Measurements from ENCODE around the gene RHEX.

The RHEX gene

DNA sequence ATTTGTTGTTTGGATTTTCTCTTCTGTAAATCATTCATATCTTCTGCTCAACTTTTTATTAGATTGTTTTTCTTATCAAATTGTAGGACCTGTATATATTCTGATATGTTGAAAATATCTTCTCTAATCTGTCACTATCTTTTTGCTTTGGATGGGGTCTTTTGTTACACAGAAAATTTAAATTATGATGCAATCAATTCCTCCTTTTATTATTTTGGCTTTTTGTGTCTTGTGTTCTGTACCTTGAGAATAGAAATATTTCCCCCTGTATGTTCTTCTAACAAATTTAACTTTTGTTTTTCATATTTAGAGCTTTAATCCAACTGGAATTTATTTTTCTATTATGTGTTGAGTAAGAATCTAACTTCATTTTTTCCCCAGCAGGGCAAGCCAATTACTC lies 67.4 kb downstream of the RHEX start:
- DNase-seq = no peak

DNA sequence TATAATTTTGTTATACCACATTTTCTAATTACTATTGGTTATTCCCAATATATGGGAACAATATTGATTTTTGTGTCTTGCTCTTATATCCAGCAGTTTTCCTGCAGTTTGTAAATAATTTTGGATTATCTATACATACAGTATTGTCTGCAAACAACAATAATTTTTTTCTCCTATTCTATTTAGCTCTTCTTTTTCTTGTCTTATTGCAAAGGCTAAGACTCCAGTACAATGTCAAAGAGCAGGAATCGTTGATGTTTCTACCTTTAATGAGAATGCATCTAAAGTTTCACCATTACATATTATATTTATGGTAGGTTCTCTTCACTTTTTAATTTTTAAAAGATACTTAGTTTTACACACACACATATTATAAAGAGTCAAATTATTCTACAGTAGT lies 68.3 kb downstream of the RHEX start:
- no peak for DNase-seq

DNA sequence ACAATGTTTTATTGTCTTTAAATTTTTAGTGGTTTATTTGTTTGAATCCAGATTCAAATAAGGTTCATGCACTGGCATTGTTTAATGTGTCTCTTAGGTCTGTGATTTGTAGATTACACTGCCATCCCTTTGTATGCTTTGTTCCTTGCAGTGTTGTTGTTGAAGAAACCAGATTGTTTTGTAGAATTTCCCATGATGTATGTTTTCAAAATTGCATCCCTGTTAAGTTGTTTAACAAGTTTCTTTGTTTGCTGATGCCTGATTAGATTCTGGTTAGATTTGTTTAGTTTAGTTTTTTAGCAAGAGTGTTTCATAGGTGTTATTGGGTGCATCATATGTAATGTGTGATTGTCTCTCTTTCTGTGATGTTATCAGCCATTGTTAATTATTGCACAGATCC lies 69.7 kb downstream of the RHEX start:
- DNase-seq = no peak

GRCh38 chr1:206125346-206125745 lies 72.4 kb downstream of the RHEX start:
- no peak for DNase-seq

DNA sequence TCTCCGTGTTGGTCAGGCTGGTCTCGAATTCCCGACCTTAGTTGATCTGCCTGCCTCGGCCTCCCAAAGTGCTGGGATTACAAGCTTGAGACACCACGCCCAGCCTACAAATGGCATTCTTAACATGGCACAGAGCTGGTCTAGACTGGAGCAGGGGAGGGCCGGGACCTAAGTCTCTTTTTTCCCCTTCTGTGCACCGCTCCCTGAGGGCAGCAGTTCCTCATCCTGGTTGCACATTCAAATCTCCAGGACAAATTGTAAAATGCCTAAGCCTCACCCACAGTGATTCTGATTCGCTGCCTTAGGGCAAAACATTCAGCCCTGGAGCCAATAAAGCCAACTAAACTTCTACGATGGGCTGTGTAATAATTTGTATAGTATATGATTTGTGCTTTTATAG lies 74.4 kb downstream of the RHEX start:
- DNase-seq = no peak

GRCh38 chr1:206128196-206128595 lies 75.2 kb downstream of the RHEX start:
- DNase-seq = no peak

GRCh38 chr1:206131037-206131436 lies 78.1 kb downstream of the RHEX start:
- DNase-seq = no peak

DNA sequence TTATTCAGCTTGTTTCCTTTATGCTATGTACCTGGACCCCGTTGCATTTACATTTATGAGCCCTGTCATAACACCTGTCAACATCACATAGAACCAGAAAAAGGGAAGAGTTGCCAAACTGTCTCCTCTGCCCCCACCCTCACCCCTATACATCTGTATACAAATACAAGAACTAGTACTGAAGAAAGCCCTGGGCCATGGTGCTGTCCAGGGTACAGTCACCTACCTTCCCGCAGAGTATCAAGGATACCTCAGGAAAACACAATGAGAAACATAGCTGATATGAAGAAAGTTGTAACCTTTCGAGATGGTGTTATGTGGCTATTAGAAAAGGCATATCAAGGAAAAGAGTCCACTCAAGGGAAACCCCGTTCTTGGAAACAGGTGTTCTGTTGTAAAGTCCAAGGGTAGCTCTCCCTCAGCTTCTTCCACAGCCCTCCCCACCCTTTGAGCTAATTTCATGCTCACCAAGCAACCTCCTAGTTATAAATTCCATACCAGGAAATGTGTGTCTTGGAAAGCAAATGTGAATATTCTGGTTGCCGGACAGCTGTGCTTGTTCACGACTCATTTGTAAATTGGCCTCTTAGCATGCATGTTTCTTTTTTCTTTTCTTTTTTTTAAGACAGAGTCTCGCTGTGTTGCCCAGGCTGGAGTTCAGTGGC lies 80.9 kb downstream of the RHEX start:
- DNase-seq = no peak

GRCh38 chr1:206135248-206135647 lies 82.3 kb downstream of the RHEX start:
- DNase-seq = no peak

DNA sequence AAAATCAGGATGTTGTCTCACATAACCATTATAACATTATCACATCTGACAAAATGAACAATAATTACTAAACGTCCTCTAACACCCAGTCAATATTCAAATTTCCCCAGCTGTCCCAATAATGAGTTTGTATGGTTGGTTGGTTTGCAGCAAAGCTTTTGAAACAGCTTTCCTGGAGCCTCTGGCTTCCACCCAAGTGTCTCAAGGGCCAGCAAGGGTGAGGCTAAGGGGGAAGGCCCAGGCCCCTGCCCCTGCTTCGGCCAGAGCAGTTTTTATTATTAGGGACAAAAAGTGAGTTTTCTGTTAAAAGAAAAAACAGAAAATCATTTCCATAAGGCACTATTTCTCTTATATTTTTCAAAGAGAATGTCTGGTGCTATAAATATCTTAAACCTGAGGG lies 83.3 kb downstream of the RHEX start:
- DNase-seq = no peak

DNA sequence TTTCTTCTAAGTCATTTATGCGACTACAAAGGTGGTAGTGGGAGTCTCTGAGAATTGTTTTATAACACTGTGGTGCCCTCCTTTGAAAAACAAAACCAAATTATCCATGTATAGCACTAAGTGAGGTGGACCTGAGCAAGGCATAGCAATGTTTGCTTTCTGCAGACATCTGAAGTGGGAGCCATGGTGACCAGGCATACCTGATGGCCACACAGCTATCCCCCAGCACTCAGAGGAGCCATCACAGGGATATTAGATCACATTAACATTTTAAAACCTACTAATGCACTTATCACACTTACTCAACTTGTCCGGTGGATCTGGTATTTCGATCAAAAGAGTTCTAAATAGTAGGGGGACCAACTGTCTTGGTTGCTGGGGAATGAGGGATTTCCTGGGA lies 89.0 kb downstream of the RHEX start:
- no peak for DNase-seq

DNA sequence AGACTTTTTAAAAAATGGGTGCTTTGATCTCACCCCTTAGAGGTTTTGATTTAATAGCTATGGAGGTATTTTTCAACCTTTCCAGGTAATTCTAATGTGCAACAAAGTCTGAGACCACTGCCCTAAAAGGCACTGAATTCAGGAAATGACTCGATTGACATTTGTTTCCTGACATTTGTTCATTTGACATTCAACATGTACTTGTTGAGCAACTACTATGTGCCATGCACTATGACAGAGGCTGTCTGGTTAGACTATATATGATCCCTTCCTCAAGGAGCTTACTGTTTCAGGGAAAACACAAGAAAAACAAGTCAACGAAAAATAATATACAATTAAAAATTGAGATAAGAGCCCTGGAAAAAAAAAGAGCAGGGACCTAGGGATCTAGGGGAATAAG lies 89.8 kb downstream of the RHEX start:
- no peak for DNase-seq

DNA sequence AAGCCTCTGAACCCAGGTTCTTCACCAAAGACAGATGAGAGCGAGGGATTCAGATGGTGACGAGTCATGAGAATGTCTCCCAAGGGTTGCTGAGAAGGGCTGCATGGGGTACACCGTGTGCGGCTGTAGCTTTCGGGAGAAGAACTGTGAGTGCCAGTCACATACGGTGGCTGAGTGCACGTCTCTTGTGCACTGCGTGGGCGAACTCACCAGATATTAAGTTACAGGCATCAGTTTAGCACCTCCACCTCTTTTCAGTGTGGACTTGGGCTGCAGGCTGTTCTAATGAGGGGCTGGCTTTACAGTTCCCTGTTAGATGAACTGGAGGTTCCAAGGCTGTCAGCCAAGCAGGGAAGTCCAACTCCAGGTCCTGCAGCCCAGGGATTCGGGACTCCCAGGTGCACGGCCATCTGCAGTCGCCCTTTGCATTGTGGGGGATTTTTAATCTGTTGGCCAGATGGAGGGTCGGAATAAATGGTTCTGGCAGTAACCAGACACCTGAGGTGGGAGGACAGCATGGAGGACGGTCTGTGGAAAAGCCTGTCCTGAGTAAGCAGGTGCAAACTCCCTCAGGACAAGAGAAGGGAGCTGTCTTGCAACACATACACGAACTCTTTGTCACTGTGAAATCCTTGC lies 90.7 kb downstream of the RHEX start:
- no peak for DNase-seq

DNA sequence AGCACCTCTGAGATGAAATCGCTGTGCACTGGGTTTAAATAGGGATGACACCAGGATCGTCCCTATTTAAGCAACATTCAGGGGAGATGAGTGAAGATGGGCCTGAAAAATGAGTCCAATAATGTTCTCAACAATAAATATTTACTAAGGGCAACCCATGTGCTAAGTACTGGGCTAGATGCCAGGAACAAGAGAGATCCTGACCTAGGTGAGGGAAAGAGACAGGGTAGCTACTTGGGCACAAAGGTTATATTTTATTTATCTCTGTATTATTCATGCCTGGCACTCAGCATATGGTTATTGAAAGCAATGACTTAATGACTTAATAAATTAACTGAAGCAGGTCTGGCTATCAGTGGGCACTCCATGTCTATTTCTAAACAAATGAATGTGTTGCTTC lies 91.6 kb downstream of the RHEX start:
- no peak for DNase-seq

- no peak for DNase-seq
Observed at GRCh38 chr1:206145771-206146290, 92.9 kb downstream of the RHEX start.
